ENCODE measurements around the gene SEC14L2.

DNA sequence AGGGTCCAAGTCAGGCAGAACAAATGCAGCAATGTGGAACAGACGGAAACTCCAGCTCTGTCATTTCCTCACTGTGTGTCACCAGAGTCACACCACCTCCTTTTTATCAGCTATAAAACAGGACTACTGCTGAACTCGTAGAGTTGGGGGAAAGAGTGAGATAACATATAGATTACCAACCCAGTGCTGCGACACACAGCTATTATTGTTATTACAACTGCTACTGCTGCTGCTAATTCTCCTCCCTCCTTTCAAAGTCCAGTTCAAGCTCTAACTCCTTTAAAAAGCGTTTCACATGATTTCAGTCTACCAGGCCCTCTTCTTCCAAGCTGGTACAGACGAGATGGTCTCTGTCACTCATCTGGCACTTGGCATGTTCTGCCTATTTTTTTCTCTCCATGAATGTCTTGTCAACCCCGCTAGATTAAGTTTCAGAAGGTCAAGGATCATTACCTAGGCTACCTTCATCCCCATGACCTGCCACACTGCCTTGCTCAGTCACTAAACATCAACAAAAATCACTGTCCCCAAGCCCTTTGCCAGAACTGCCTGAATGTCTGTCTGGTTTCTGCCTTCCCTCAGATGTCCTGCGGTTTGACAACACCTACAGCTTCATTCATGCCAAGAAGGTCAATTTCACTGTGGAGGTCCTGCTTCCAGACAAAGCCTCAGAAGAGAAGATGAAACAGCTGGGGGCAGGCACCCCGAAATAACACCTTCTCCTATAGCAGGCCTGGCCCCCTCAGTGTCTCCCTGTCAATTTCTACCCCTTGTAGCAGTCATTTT is 25.1 kb downstream of the SEC14L2 start:
- no peak for TF ChIP-seq EZH2 (IDR thresholded peaks at IDR 0.05; ENCODE audit: insufficient read depth, poor library complexity, severe bottlenecking)
- TF ChIP-seq EZH2phosphoT487 (IDR thresholded peaks at IDR 0.05; ENCODE audit: insufficient read depth, low read depth): no peak
